Peyer's patch (tissue), 4 donors: ENCODE measurements around the gene MAPK9. TPM values are rescaled to one million over a fixed set of nuclear protein-coding genes. Genes with fewer than 3 reads are reported as not detected.

ENCODE experiments used
- total RNA-seq, 4 donors: library from RNA; depleted of rRNA; stranded (reverse); fragments of >200 nt; gene quantifications; one replicate each; pipeline ENCODE4 v1.1.0, GENCODE V29; 2016

The MAPK9 gene
- total RNA-seq, 4 donors from 2014 or later: 25.1 to 31.3 (median 28.8) TPM

Other genes with a start within 250 kb of the MAPK9 start
- 10 to 100 TPM; 29.7 to 54.5 (median 33.6) TPM for gene RNF130, start 220.3 kb downstream of the MAPK9 start, total RNA-seq
- gene RASGEF1C, start 82.9 kb downstream of the MAPK9 start, total RNA-seq: 1 to 10 TPM in 1 of 4 donors, not detected in 3; 1.7 TPM
- 10 to 100 TPM in 2 of 4 donors, 1 to 10 TPM in 2; 4.9 to 86.6 (median 13.1) TPM for gene GFPT2, start 61.3 kb upstream of the MAPK9 start, total RNA-seq
- gene CNOT6, start 202.3 kb upstream of the MAPK9 start, total RNA-seq: 10 to 100 TPM; 11.2 to 26.8 (median 15.5) TPM